ENCODE results near the gene RIOK3.
A peak's percentile ranks its signal among the peaks of the same experiment; 100 is the strongest.

The RIOK3 gene

GRCh38 chr18:23437357-23438045 lies 15.6 kb upstream of the RIOK3 start:
- H3K9me2 ChIP-seq (replicated peaks; ENCODE audit: insufficient read depth, low read length), result no peaks in the 10 kb centered on the region
- peak overlapping the region; percentile 99 for H3K4me2 ChIP-seq (ENCODE audit: low read depth, low read length, poor library complexity, severe bottlenecking)
- H3K9me3 ChIP-seq (ENCODE audit: insufficient read depth, low read length), result peaks cover 5% of the 10 kb centered on the region; the same call in 1 of the 2 replicates
- TF ChIP-seq CTCF (IDR thresholded peaks at IDR 0.05; ENCODE audit: insufficient read depth, low read length, poor library complexity, severe bottlenecking) (no peak), EZH2phosphoT487 (conservative IDR thresholded peaks at IDR 0.05; ENCODE audit: low read length) (no peak)
- H3K27me3 ChIP-seq (ENCODE audit: low read length), result no peaks in the 10 kb centered on the region
- peak overlapping the region; percentile 84 for H3K9ac ChIP-seq (ENCODE audit: low read length)
- H3F3A ChIP-seq (ENCODE audit: insufficient read depth), result no peaks in the 10 kb centered on the region
- no peaks in the 10 kb centered on the region for H4K20me1 ChIP-seq (ENCODE audit: low read depth, low read length)
- H3K27ac ChIP-seq (ENCODE audit: low read depth, low read length), result no peak overlapping the region
- no peaks in the 10 kb centered on the region for H3K36me3 ChIP-seq (ENCODE audit: low read length)
- peak overlapping the region; percentile 99 for H2AFZ ChIP-seq (ENCODE audit: low read depth, low read length, severe bottlenecking)
- peak overlapping the region; percentile 98 for H3K4me3 ChIP-seq (ENCODE audit: insufficient read depth, low read length, poor library complexity, severe bottlenecking)
- peaks cover 15% of the 10 kb centered on the region for H3K79me2 ChIP-seq (ENCODE audit: insufficient read depth, low read length)

DNA sequence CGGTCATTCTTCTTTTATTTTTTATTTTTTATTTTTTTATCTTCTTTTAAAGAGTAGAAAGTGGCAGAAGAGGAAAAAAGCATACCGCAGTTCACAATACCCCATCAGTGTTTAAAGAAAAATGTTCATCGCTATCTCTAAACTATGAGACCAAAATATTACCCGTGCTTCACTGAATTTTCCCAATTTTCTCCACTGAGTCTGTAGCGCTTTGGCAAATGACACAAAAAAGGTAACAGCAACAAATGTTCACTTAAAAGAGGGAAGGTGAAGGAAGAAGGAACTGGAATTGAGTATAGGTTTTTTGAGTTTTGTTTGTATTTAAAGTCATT lies 15.1 kb upstream of the RIOK3 start:
- H3K4me2 ChIP-seq (ENCODE audit: low read depth, low read length, poor library complexity, severe bottlenecking), result peak overlapping the region; percentile 99
- TF ChIP-seq EZH2phosphoT487 (conservative IDR thresholded peaks at IDR 0.05; ENCODE audit: low read length) (no peak), CTCF (IDR thresholded peaks at IDR 0.05; ENCODE audit: insufficient read depth, low read length, poor library complexity, severe bottlenecking) (no peak)
- no peaks in the 10 kb centered on the region for H3F3A ChIP-seq (ENCODE audit: insufficient read depth)
- peak overlapping the region; percentile 98 for H3K4me3 ChIP-seq (ENCODE audit: insufficient read depth, low read length, poor library complexity, severe bottlenecking)
- H3K9me2 ChIP-seq (replicated peaks; ENCODE audit: insufficient read depth, low read length), result no peaks in the 10 kb centered on the region
- H2AFZ ChIP-seq (ENCODE audit: low read depth, low read length, severe bottlenecking), result peak overlapping the region; percentile 99
- peaks cover 15% of the 10 kb centered on the region for H3K79me2 ChIP-seq (ENCODE audit: insufficient read depth, low read length)
- H3K36me3 ChIP-seq (ENCODE audit: low read length), result no peaks in the 10 kb centered on the region
- H4K20me1 ChIP-seq (ENCODE audit: low read depth, low read length), result no peaks in the 10 kb centered on the region
- H3K27ac ChIP-seq (ENCODE audit: low read depth, low read length), result no peak overlapping the region
- no peaks in the 10 kb centered on the region for H3K27me3 ChIP-seq (ENCODE audit: low read length)
- peaks cover 5% of the 10 kb centered on the region; the same call in 1 of the 2 replicates for H3K9me3 ChIP-seq (ENCODE audit: insufficient read depth, low read length)
- H3K9ac ChIP-seq (ENCODE audit: low read length), result peak overlapping the region; percentile 84

GRCh38 chr18:23438608-23439366 lies 14.3 kb upstream of the RIOK3 start:
- Histone ChIP-seq H3K27me3 (ENCODE audit: low read length) (no peaks in the 10 kb centered on the region), H2AFZ (ENCODE audit: low read depth, low read length, severe bottlenecking) (peak overlapping the region; percentile 99), H3K9me2 (replicated peaks; ENCODE audit: insufficient read depth, low read length) (no peaks in the 10 kb centered on the region), H3K4me2 (ENCODE audit: low read depth, low read length, poor library complexity, severe bottlenecking) (peak overlapping the region; percentile 99), H3K36me3 (ENCODE audit: low read length) (no peaks in the 10 kb centered on the region), H3K27ac (ENCODE audit: low read depth, low read length) (no peak overlapping the region), H3K9me3 (ENCODE audit: insufficient read depth, low read length) (peaks cover 5% of the 10 kb centered on the region; the same call in 1 of the 2 replicates), H4K20me1 (ENCODE audit: low read depth, low read length) (no peaks in the 10 kb centered on the region), H3K79me2 (ENCODE audit: insufficient read depth, low read length) (peaks cover 15% of the 10 kb centered on the region), H3K4me3 (ENCODE audit: insufficient read depth, low read length, poor library complexity, severe bottlenecking) (no peak overlapping the region), H3K9ac (ENCODE audit: low read length) (0 out of 2 replicates have a peak overlapping the region, but pooled peaks have one; percentile 84), H3F3A (ENCODE audit: insufficient read depth) (no peaks in the 10 kb centered on the region)
- TF ChIP-seq EZH2phosphoT487 (conservative IDR thresholded peaks at IDR 0.05; ENCODE audit: low read length) (no peak), CTCF (IDR thresholded peaks at IDR 0.05; ENCODE audit: insufficient read depth, low read length, poor library complexity, severe bottlenecking) (no peak)

Data from SU-DHL-6 (cell line).